IMR-90 (cell line): ENCODE measurements around the gene BATF2. TPM values are rescaled to one million over a fixed set of nuclear protein-coding genes. Genes with fewer than 3 reads are reported as not detected.

ENCODE experiments used
- ATAC-seq: fragments of 200-7000 bp; cut with Tn5 transposase; 2 replicates; pipeline ENCODE4 v1.9.1; 2020; ENCODE audit warnings: low read depth, mild to moderate bottlenecking, moderate library complexity
- BruUV-seq: library from RNA; stranded (reverse); fragments of 400-500 nt; replicated peaks from 2 replicates; lab custom pipeline; 2021; lab: Mats Ljungman, UMichigan
- CTCF ChIA-PET: fragments of 300-600 bp; formaldehyde crosslinking; extraction: SDS; loops from one replicate; lab custom pipeline; 2021; ENCODE audit warnings: antibody characterized with exemption; lab: Yijun Ruan, JAX
- POLR2A ChIA-PET: fragments of 300-600 bp; sonication (Branson Sonifier 250); formaldehyde crosslinking; loops from one replicate; lab custom pipeline; 2022; ENCODE audit warnings: antibody characterized with exemption; ENCODE audit not compliant: unreplicated experiment; lab: Charles Lee
- DNase-seq: peaks from one replicate; pipeline ENCODE4 v3.0.0; 2013
- H2AFZ ChIP-seq: replicated peaks from 2 replicates; pipeline ENCODE3; 2013; ENCODE audit warnings: low read length, mild to moderate bottlenecking; ENCODE audit not compliant: poor library complexity
- H2AK5ac ChIP-seq: 2 replicates; pipeline ENCODE4 v1.6.1; 2013; ENCODE audit warnings: low read depth, low read length, inconsistent platforms
- H2AK9ac ChIP-seq: replicated peaks from 2 replicates; pipeline ENCODE3; 2013; ENCODE audit warnings: mild to moderate bottlenecking, low read depth, low read length, moderate library complexity; ENCODE audit not compliant: poor library complexity
- H2BK120ac ChIP-seq: 2 replicates; pipeline ENCODE4 v1.6.1; 2013; ENCODE audit warnings: low read depth, low read length, inconsistent platforms
- H2BK15ac ChIP-seq: 3 replicates; pipeline ENCODE4 v1.6.1; 2013; ENCODE audit warnings: low read depth, low read length, inconsistent platforms
- H2BK20ac ChIP-seq: 2 replicates; pipeline ENCODE4 v1.6.1; 2013; ENCODE audit warnings: low read depth, mild to moderate bottlenecking, inconsistent platforms, low read length, moderate library complexity
- H2BK5ac ChIP-seq: 2 replicates; pipeline ENCODE4 v1.6.1; 2013; ENCODE audit warnings: mild to moderate bottlenecking, low read depth, low read length, inconsistent platforms; ENCODE audit not compliant: poor library complexity, severe bottlenecking
- H3K14ac ChIP-seq: replicated peaks from 2 replicates; pipeline ENCODE4 v1.6.1; 2013; ENCODE audit warnings: low read depth, low read length, inconsistent platforms
- H3K18ac ChIP-seq: 2 replicates; pipeline ENCODE4 v1.6.1; 2013; ENCODE audit warnings: low read depth, low read length, control low read depth
- H3K23ac ChIP-seq: 2 replicates; pipeline ENCODE4 v1.6.1; 2013; ENCODE audit warnings: low read depth, low read length, inconsistent platforms
- H3K27ac ChIP-seq: 2 replicates; pipeline ENCODE4 v1.5.1; 2013; ENCODE audit warnings: mild to moderate bottlenecking, control low read depth, low read length; ENCODE audit not compliant: insufficient read depth
- H3K27me3 ChIP-seq: 2 replicates; pipeline ENCODE4 v1.6.1; 2013; ENCODE audit warnings: low read length; ENCODE audit not compliant: control insufficient read depth, insufficient read depth
- H3K36me3 ChIP-seq: 2 replicates; pipeline ENCODE4 v1.6.1; 2013; ENCODE audit warnings: low read length, mixed read lengths; ENCODE audit not compliant: control insufficient read depth, insufficient read depth
- H3K4ac ChIP-seq: 2 replicates; pipeline ENCODE4 v1.6.1; 2013; ENCODE audit warnings: low read depth, low read length, inconsistent platforms
- H3K4me1 ChIP-seq: 2 replicates; pipeline ENCODE4 v1.6.1; 2013; ENCODE audit warnings: low read length, mixed read lengths; ENCODE audit not compliant: control insufficient read depth, insufficient read depth
- H3K4me2 ChIP-seq: 2 replicates; pipeline ENCODE4 v1.6.1; 2013; ENCODE audit warnings: low read depth, mild to moderate bottlenecking, control low read depth, low read length, moderate library complexity
- H3K4me3 ChIP-seq: 2 replicates; pipeline ENCODE4 v1.5.1; 2013; ENCODE audit warnings: low read depth, mild to moderate bottlenecking, control low read depth, low read length, moderate library complexity; ENCODE audit not compliant: insufficient read depth
- H3K56ac ChIP-seq: 2 replicates; pipeline ENCODE4 v1.6.1; 2013; ENCODE audit warnings: low read length, inconsistent platforms; ENCODE audit not compliant: insufficient read depth; ENCODE audit errors: extremely low read depth
- H3K79me1 ChIP-seq, 2 experiments: 2 replicates each; pipeline ENCODE4 v1.6.1; 2013; ENCODE audit warnings: low read length in 2 of 2, inconsistent platforms in 1 of 2, low read depth in 1 of 2
- H3K9ac ChIP-seq: 2 replicates; pipeline ENCODE4 v1.6.1; 2013; ENCODE audit warnings: low read depth, low read length, control low read depth
- H3K9me1 ChIP-seq: 2 replicates; pipeline ENCODE4 v1.6.1; 2013; ENCODE audit warnings: low read length, inconsistent platforms; ENCODE audit not compliant: insufficient read depth
- H3K9me3 ChIP-seq: 2 replicates; pipeline ENCODE4 v1.6.1; 2013; ENCODE audit warnings: low read length; ENCODE audit not compliant: control insufficient read depth, insufficient read depth
- H4K20me1 ChIP-seq: 2 replicates; pipeline ENCODE4 v1.6.1; 2013; ENCODE audit warnings: low read length, inconsistent platforms; ENCODE audit not compliant: insufficient read depth
- H4K5ac ChIP-seq: 2 replicates; pipeline ENCODE4 v1.6.1; 2013; ENCODE audit warnings: mild to moderate bottlenecking, low read depth, low read length, control low read depth
- H4K8ac ChIP-seq, 2 experiments: 2 replicates each; pipeline ENCODE4 v1.6.1; 2013; ENCODE audit warnings: low read depth in 2 of 2, low read length in 2 of 2, control low read depth in 1 of 2, inconsistent platforms in 1 of 2
- H4K91ac ChIP-seq: 2 replicates; pipeline ENCODE4 v1.6.1; 2013; ENCODE audit warnings: low read depth, low read length, inconsistent platforms; ENCODE audit not compliant: insufficient read depth
- BHLHE40 ChIP-seq: fragments of 150-350 bp; IDR thresholded peaks from 2 replicates; pipeline ENCODE4 v1.6.1; 2016; ENCODE audit warnings: mild to moderate bottlenecking, low read depth, low read length
- CEBPB ChIP-seq: IDR thresholded peaks from 2 replicates; pipeline ENCODE4 v1.6.1; 2012; ENCODE audit warnings: low read depth, low read length, improper control_type of control experiment
- CHD1 ChIP-seq: IDR thresholded peaks from 2 replicates; pipeline ENCODE4 v1.6.1; 2012; ENCODE audit warnings: low read depth, low read length, improper control_type of control experiment
- FOS ChIP-seq: fragments of 150-350 bp; IDR thresholded peaks from 2 replicates; pipeline ENCODE4 v1.6.1; 2016; ENCODE audit warnings: low read depth, low read length
- MAFK ChIP-seq: IDR thresholded peaks from 2 replicates; pipeline ENCODE4 v1.6.1; 2012; ENCODE audit warnings: low read depth, low read length, improper control_type of control experiment
- MAZ ChIP-seq: IDR thresholded peaks from 2 replicates; pipeline ENCODE4 v1.6.1; 2012; ENCODE audit warnings: low read depth, mild to moderate bottlenecking, low read length, improper control_type of control experiment, moderate library complexity, borderline replicate concordance
- MXI1 ChIP-seq: IDR thresholded peaks from 2 replicates; pipeline ENCODE4 v1.6.1; 2012; ENCODE audit warnings: low read depth, mild to moderate bottlenecking, low read length, moderate library complexity, borderline replicate concordance
- NFE2L2 ChIP-seq: fragments of 150-350 bp; IDR thresholded peaks from 2 replicates; pipeline ENCODE4 v1.6.1; 2016; ENCODE audit warnings: low read depth, mild to moderate bottlenecking, low read length
- RCOR1 ChIP-seq: IDR thresholded peaks from 2 replicates; pipeline ENCODE4 v1.6.1; 2012; ENCODE audit warnings: mild to moderate bottlenecking, low read length, improper control_type of control experiment; ENCODE audit not compliant: insufficient replicate concordance
- SMC3 ChIP-seq: fragments of 150-350 bp; IDR thresholded peaks from 2 replicates; pipeline ENCODE4 v1.6.1; 2016; ENCODE audit warnings: low read depth, mild to moderate bottlenecking, antibody characterized with exemption, low read length, moderate library complexity
- WGBS, 2 experiments: methylation state at CpG; one replicate each; pipeline versions ENCODE4 v1.1.5 to v1.1.7; 2013; ENCODE audit warnings: missing lambda C conversion rate in 2 of 2; ENCODE audit not compliant: insufficient read length in 1 of 2; ENCODE audit errors: extremely low coverage in 2 of 2; 5-methylcytosine and 5-hydroxymethylcytosine counted together
- dilution Hi-C: fragments of 300-500 bp; cut with HindIII; formaldehyde crosslinking; loops from one replicate; pipeline ENCODE4 v1.14.3; 2018; ENCODE audit warnings: low sequenced_read_pairs; ENCODE audit not compliant: unreplicated experiment
- in situ Hi-C: fragments of 300-500 bp; cut with MboI; formaldehyde crosslinking; loops from 3 replicates; pipeline ENCODE4 v1.14.3; 2019; ENCODE audit warnings: low sequenced_read_pairs, inconsistent platforms, mixed read lengths
- intact Hi-C: fragments of 100-400 bp; cut with micrococcal nuclease; formaldehyde crosslinking; loops from 2 replicates; pipeline ENCODE4 v1.10.0; 2022
- polyA plus RNA-seq, 3 experiments: library from polyadenylated mRNA; depleted of rRNA; stranded (reverse); fragments of >200 nt; gene quantifications; 2 replicates each; pipeline ENCODE4 v1.2.3, GENCODE V29; 2012; ENCODE audit warnings: low replicate concordance in 1 of 3
- total RNA-seq: library from RNA; depleted of rRNA; stranded (reverse); fragments of >200 nt; gene quantifications from 2 replicates; pipeline ENCODE4 v1.2.3, GENCODE V29; 2012
- TF ChIP-seq, protein P1 (sequence below): fragments of 150-350 bp; IDR thresholded peaks from 2 replicates; pipeline ENCODE4 v1.6.1; 2016; ENCODE audit warnings: low read depth, mild to moderate bottlenecking, low read length, moderate library complexity, borderline replicate concordance
- TF ChIP-seq, protein P2 (sequence below): conservative IDR thresholded peaks from 2 replicates; pipeline ENCODE4 v1.5.1; 2012; ENCODE audit warnings: mild to moderate bottlenecking, low read depth, low read length, improper control_type of control experiment
- TF ChIP-seq, protein P3 (sequence below): fragments of 150-350 bp; IDR thresholded peaks from 2 replicates; pipeline ENCODE4 v1.6.1; 2017; ENCODE audit warnings: mild to moderate bottlenecking, antibody characterized with exemption, low read length, low read depth

Gene BATF2
- total and polyA plus RNA-seq, 2 of the 4 experiments (the other 2 are of a cell fraction), result 0.36 to 1.2 TPM

DNA sequence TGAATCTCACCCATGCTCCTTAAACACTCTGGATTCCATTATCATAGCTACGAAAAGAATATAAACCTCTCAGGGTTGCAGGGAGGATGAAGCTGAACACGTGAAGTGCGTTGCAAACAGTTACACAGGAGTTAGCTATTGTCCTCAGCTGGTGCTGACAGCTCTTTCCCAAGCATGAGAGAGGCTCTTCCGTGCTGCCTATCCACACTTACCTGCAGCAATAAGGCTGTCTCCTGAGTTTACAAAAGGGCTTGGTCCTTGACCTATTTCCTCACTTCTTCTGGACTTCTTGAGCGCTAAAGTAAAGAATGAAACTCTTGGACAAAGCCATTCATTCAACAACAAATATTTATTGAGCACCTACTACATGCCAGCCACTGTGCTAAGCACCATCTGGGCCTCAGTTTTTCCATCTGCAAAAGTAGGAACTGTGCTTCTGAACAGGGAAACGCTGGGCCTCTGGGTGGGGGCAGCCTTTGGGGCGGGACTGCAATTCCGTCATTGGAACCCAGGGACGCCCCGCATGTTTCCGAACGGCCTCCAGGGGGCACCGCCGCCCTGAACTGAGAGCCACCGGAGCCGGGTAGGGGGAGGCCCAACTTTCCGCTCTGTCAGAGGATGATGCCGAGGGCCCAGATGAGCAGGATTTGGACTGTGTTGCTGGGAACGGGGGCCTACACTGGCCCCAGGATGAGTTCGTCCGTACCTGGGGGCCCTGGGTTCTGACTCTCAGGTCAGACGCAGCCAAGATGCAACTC is 16.5 kb upstream of the BATF2 start:
- BruUV-seq, result no TSS peak
- WGBS, 2 experiments, result 31% methylated on average over 2 of the region's 22 CpGs; no CpG with 5 or more reads in 1 of the 2 experiments
- TF ChIP-seq, protein P1, sequence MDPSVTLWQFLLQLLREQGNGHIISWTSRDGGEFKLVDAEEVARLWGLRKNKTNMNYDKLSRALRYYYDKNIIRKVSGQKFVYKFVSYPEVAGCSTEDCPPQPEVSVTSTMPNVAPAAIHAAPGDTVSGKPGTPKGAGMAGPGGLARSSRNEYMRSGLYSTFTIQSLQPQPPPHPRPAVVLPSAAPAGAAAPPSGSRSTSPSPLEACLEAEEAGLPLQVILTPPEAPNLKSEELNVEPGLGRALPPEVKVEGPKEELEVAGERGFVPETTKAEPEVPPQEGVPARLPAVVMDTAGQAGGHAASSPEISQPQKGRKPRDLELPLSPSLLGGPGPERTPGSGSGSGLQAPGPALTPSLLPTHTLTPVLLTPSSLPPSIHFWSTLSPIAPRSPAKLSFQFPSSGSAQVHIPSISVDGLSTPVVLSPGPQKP, result no peak
- TF ChIP-seq CEBPB (no peak), FOS (no peak), RCOR1 (no peak), SMC3 (peak; percentile 53), NFE2L2 (0 out of 2 replicates have a peak, but pooled peaks have one; percentile 16), CHD1 (no peak), MAZ (peak; percentile 85), MAFK (no peak), MXI1 (peak; percentile 25; the same call in 1 of the 2 replicates), BHLHE40 (no peak)
- TF ChIP-seq, protein P2, sequence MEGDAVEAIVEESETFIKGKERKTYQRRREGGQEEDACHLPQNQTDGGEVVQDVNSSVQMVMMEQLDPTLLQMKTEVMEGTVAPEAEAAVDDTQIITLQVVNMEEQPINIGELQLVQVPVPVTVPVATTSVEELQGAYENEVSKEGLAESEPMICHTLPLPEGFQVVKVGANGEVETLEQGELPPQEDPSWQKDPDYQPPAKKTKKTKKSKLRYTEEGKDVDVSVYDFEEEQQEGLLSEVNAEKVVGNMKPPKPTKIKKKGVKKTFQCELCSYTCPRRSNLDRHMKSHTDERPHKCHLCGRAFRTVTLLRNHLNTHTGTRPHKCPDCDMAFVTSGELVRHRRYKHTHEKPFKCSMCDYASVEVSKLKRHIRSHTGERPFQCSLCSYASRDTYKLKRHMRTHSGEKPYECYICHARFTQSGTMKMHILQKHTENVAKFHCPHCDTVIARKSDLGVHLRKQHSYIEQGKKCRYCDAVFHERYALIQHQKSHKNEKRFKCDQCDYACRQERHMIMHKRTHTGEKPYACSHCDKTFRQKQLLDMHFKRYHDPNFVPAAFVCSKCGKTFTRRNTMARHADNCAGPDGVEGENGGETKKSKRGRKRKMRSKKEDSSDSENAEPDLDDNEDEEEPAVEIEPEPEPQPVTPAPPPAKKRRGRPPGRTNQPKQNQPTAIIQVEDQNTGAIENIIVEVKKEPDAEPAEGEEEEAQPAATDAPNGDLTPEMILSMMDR, result peak; percentile 87
- TF ChIP-seq, protein P3, sequence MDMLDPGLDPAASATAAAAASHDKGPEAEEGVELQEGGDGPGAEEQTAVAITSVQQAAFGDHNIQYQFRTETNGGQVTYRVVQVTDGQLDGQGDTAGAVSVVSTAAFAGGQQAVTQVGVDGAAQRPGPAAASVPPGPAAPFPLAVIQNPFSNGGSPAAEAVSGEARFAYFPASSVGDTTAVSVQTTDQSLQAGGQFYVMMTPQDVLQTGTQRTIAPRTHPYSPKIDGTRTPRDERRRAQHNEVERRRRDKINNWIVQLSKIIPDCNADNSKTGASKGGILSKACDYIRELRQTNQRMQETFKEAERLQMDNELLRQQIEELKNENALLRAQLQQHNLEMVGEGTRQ, result no peak

More for the DNA sequence above, 16.5 kb upstream of the BATF2 start:
- H4K20me1 ChIP-seq, result no peaks in the 10 kb centered on the region
- POLR2A ChIA-PET, result interaction anchor here (0.7 kb wide), 1 partner anchor 211 kb away, joined by 14 read pairs; no protein-coding TSS in a partner anchor
- CTCF ChIA-PET, result interaction anchor here (0.5 to 1.6 kb wide), 4 partner anchors 11 to 236 kb away, joined by 3 to 5 read pairs (median 3); no protein-coding TSS in a partner anchor
- peak overlapping the region; percentile 74 for H3K9ac ChIP-seq
- H3K4me2 ChIP-seq, result peak overlapping the region; percentile 66
- peak overlapping the region; percentile 66; the same call in 2 of the 3 replicates for H2BK15ac ChIP-seq
- H2AFZ ChIP-seq, result peak overlapping the region; percentile 98
- dilution Hi-C loops, result no loop called here
- H3K9me3 ChIP-seq, result no peaks in the 10 kb centered on the region
- H4K91ac ChIP-seq, result peak overlapping the region; percentile 91
- peak overlapping the region; percentile 99 for H2AK5ac ChIP-seq
- H3K14ac ChIP-seq, result peak overlapping the region; percentile 94
- peak overlapping the region; percentile 87 for H2BK120ac ChIP-seq
- intact Hi-C loops, result loop anchor here (2.0 kb wide), 1 partner anchor 103 kb away; the partner anchor contains the start of gene ZNHIT2
- ATAC-seq (peak; percentile 91), DNase-seq (peak; percentile 82)
- H3K79me1 ChIP-seq, result peaks cover 15 to 39% of the 10 kb centered on the region in 2 experiments
- H3K27ac ChIP-seq, result peak overlapping the region; percentile 83
- H3K4me1 ChIP-seq, result peaks cover 5% of the 10 kb centered on the region
- H3K9me1 ChIP-seq, result peaks cover 15% of the 10 kb centered on the region
- peak overlapping the region; percentile 82 for H3K56ac ChIP-seq
- H2AK9ac ChIP-seq, result peak overlapping the region; percentile 98
- no peaks in the 10 kb centered on the region for H3K36me3 ChIP-seq
- H3K23ac ChIP-seq, result peak overlapping the region; percentile 77
- no peaks in the 10 kb centered on the region for H3K27me3 ChIP-seq
- peak overlapping the region; percentile 81 for H2BK5ac ChIP-seq
- peak overlapping the region; percentile 46 for H3K18ac ChIP-seq
- peak overlapping the region; percentile 57 for H3K4me3 ChIP-seq
- H4K8ac ChIP-seq, result peak overlapping the region; percentile 97 to 98
- no peak overlapping the region for H2BK20ac ChIP-seq
- peak overlapping the region; percentile 86 for H3K4ac ChIP-seq
- in situ Hi-C loops, result no loop called here
- H4K5ac ChIP-seq, result peak overlapping the region; percentile 85
